AG04449 (cell line): ENCODE data around the gene CNTN5.

Experiments
- CTCF ChIA-PET: fragments of 350-600 bp; formaldehyde crosslinking; extraction: SDS; loops from one replicate; lab custom pipeline; 2021; ENCODE audit warnings: antibody characterized with exemption; lab: Yijun Ruan, JAX
- POLR2A ChIA-PET: fragments of 400-600, 350-600 bp; formaldehyde crosslinking; extraction: SDS; loops from one replicate; lab custom pipeline; 2020; ENCODE audit warnings: antibody characterized with exemption, inconsistent platforms; lab: Yijun Ruan, JAX
- DNase-seq: peaks from one replicate; pipeline ENCODE4 v3.0.0-alpha.2; 2010; ENCODE audit warnings: low read depth, low spot score
- H3K4me3 ChIP-seq: 2 replicates; pipeline ENCODE4 v1.5.1; 2011; ENCODE audit warnings: low read depth, mild to moderate bottlenecking, control low read depth, low read length
- TF ChIP-seq, protein P1 (sequence below): IDR thresholded peaks from one replicate; pipeline ENCODE4 v1.5.1; 2011; ENCODE audit warnings: mild to moderate bottlenecking, moderate library complexity, low read length, control low read depth, inconsistent platforms; ENCODE audit not compliant: insufficient read depth; ENCODE audit errors: missing control alignments

Gene CNTN5

GRCh38 chr11:99154277-99154676, 133.5 kb downstream of the CNTN5 start:
- POLR2A ChIA-PET = no interaction called here
- CTCF ChIA-PET = no interaction called here
- no peak for DNase-seq
- H3K4me3 ChIP-seq = no peak overlapping the region
- TF ChIP-seq, protein P1, sequence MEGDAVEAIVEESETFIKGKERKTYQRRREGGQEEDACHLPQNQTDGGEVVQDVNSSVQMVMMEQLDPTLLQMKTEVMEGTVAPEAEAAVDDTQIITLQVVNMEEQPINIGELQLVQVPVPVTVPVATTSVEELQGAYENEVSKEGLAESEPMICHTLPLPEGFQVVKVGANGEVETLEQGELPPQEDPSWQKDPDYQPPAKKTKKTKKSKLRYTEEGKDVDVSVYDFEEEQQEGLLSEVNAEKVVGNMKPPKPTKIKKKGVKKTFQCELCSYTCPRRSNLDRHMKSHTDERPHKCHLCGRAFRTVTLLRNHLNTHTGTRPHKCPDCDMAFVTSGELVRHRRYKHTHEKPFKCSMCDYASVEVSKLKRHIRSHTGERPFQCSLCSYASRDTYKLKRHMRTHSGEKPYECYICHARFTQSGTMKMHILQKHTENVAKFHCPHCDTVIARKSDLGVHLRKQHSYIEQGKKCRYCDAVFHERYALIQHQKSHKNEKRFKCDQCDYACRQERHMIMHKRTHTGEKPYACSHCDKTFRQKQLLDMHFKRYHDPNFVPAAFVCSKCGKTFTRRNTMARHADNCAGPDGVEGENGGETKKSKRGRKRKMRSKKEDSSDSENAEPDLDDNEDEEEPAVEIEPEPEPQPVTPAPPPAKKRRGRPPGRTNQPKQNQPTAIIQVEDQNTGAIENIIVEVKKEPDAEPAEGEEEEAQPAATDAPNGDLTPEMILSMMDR = no peak

DNA sequence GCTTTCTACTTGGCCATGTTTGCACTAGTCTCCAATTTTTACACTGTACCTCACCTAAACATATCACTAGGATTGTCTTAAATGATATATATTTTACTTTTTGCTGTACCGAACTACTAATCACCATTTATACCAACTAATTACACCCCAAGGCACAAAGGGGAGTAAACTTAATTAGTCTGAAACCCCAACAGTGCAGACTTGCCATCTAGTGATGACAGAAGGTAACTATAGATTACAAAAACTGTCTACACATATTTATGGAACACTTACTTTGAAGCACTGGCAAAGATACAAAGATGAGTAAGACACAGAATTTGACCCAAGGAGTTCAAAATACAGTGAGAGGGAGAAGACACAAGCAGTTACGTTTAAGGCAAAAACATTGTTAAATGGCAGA, 139.7 kb downstream of the CNTN5 start:
- POLR2A ChIA-PET = no interaction called here
- CTCF ChIA-PET = no interaction called here
- H3K4me3 ChIP-seq = no peak overlapping the region
- TF ChIP-seq, protein P1 = no peak
- no peak for DNase-seq

- ChIA-PET POLR2A (no interaction called here), CTCF (no interaction called here)
- TF ChIP-seq, protein P1 = no peak
- H3K4me3 ChIP-seq = no peak overlapping the region
- DNase-seq = no peak
Observed at GRCh38 chr11:99162819-99163218, 142.1 kb downstream of the CNTN5 start.

- no peak for DNase-seq
- ChIA-PET POLR2A (no interaction called here), CTCF (no interaction called here)
- TF ChIP-seq, protein P1 = no peak
- H3K4me3 ChIP-seq = no peak overlapping the region
Observed at GRCh38 chr11:99170591-99170990, 149.8 kb downstream of the CNTN5 start.

- no peak overlapping the region for H3K4me3 ChIP-seq
- DNase-seq = no peak
- CTCF ChIA-PET = no interaction called here
- POLR2A ChIA-PET = no interaction called here
- TF ChIP-seq, protein P1 = no peak
Observed at GRCh38 chr11:99171330-99171729, 150.6 kb downstream of the CNTN5 start.

DNA sequence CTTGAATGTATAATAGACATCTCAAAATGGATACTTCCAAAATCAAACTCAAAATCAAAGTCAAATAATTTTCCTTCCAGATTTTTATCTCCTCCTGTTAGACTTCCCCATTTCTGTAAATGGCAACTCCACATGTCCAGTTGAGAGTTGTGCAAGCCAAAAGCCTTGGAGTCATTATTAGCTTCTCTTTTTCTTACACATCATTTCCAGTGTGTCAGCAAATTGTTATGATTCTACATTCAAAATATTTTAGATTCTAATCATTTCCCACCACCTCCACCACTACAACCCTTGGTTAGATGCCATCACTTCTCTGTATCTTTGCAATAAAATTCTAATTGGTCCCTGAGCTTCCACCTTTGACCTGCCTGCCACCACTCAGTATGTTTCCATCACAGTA, 155.7 kb downstream of the CNTN5 start:
- ChIA-PET POLR2A (no interaction called here), CTCF (no interaction called here)
- TF ChIP-seq, protein P1 = no peak
- H3K4me3 ChIP-seq = no peak overlapping the region
- DNase-seq = no peak
